Neural progenitor cell (in vitro differentiated cells): ENCODE results near the gene ANXA10. TPM values are rescaled to one million over a fixed set of nuclear protein-coding genes. Genes with fewer than 3 reads are reported as not detected.
A peak's percentile ranks its signal among the peaks of the same experiment; 100 is the strongest.

Experiments used
- DNase-seq: peaks from one replicate; pipeline ENCODE4 v3.0.0-alpha.2; 2016; ENCODE audit warnings: low spot score
- H2AFZ ChIP-seq: fragments of 200-600 bp; sonication (generic); replicated peaks from 2 replicates; pipeline ENCODE4 v1.6.1; 2016; ENCODE audit warnings: antibody characterized with exemption
- H3F3A ChIP-seq: fragments of 200-600 bp; sonication (generic); 2 replicates; pipeline ENCODE4 v1.6.1; 2016; ENCODE audit warnings: antibody characterized with exemption, low read depth
- H3K27ac ChIP-seq: fragments of 200-600 bp; sonication (generic); 2 replicates; pipeline ENCODE4 v1.5.1; 2016; ENCODE audit warnings: mild to moderate bottlenecking
- H3K27me3 ChIP-seq: fragments of 200-600 bp; sonication (generic); 2 replicates; pipeline ENCODE4 v1.6.1; 2016; ENCODE audit warnings: mild to moderate bottlenecking, moderate library complexity
- H3K36me3 ChIP-seq: fragments of 200-600 bp; sonication (generic); 2 replicates; pipeline ENCODE4 v1.5.1; 2016
- H3K4me1 ChIP-seq: fragments of 200-600 bp; sonication (generic); 2 replicates; pipeline ENCODE4 v1.6.1; 2016; ENCODE audit warnings: mixed run types
- H3K4me2 ChIP-seq: fragments of 200-600 bp; sonication (generic); 2 replicates; pipeline ENCODE4 v1.6.1; 2016
- H3K4me3 ChIP-seq: fragments of 200-600 bp; sonication (generic); 2 replicates; pipeline ENCODE4 v1.5.1; 2016
- H3K79me2 ChIP-seq: fragments of 200-600 bp; sonication (generic); 2 replicates; pipeline ENCODE4 v1.6.1; 2016; ENCODE audit warnings: low read depth
- H3K9ac ChIP-seq: fragments of 200-600 bp; sonication (generic); 2 replicates; pipeline ENCODE4 v1.6.1; 2016
- H3K9me3 ChIP-seq: fragments of 200-600 bp; sonication (generic); 2 replicates; pipeline ENCODE4 v1.5.1; 2016; ENCODE audit warnings: low read depth
- H4K20me1 ChIP-seq: fragments of 200-600 bp; sonication (generic); 2 replicates; pipeline ENCODE4 v1.6.1; 2016; ENCODE audit warnings: low read depth
- H3K27ac Mint-ChIP-seq: 3 replicates; pipeline ENCODE4 v1.8.0; 2021; ENCODE audit warnings: mixed read lengths
- H3K27me3 Mint-ChIP-seq: 2 replicates; pipeline ENCODE4 v1.8.0; 2022; ENCODE audit warnings: low read depth, mild to moderate bottlenecking, inconsistent platforms, moderate library complexity, mixed read lengths; ENCODE audit not compliant: insufficient read depth
- H3K36me3 Mint-ChIP-seq: 3 replicates; pipeline ENCODE4 v1.8.0; 2021; ENCODE audit warnings: mixed read lengths
- H3K4me1 Mint-ChIP-seq: 3 replicates; pipeline ENCODE4 v1.8.0; 2021; ENCODE audit warnings: mixed read lengths
- H3K4me3 Mint-ChIP-seq: 3 replicates; pipeline ENCODE4 v1.8.0; 2021; ENCODE audit warnings: mild to moderate bottlenecking, moderate library complexity, mixed read lengths
- H3K9me3 Mint-ChIP-seq: 3 replicates; pipeline ENCODE4 v1.8.0; 2020; ENCODE audit warnings: mixed read lengths
- CTCF ChIP-seq: fragments of 200-600 bp; sonication (generic); IDR thresholded peaks from 2 replicates; pipeline ENCODE4 v1.5.1; 2017; ENCODE audit warnings: antibody characterized with exemption, mild to moderate bottlenecking
- EZH2 ChIP-seq: fragments of 200-600 bp; sonication (generic); IDR thresholded peaks from 2 replicates; pipeline ENCODE4 v1.6.1; 2017; ENCODE audit warnings: antibody characterized with exemption, mild to moderate bottlenecking, moderate library complexity
- EZH2phosphoT487 ChIP-seq: fragments of 200-600 bp; sonication (generic); IDR thresholded peaks from 2 replicates; pipeline ENCODE4 v1.6.1; 2017; ENCODE audit warnings: antibody characterized with exemption
- total RNA-seq: library from RNA; depleted of rRNA; stranded (reverse); fragments of >200 nt; gene quantifications from 2 replicates; pipeline ENCODE4 v1.2.3, GENCODE V29; 2015; ENCODE audit warnings: low replicate concordance

Gene ANXA10
- total RNA-seq, 1 donor from 2014 or later, result not detected

GRCh38 chr4:168129046-168129772 is 36.9 kb downstream of the ANXA10 start:
- no peaks in the 10 kb centered on the region for H3K27me3 ChIP-seq
- H2AFZ ChIP-seq, result no peak overlapping the region
- no peaks in the 10 kb centered on the region for H3F3A ChIP-seq
- H3K4me1 ChIP-seq, result peaks cover 17% of the 10 kb centered on the region
- peak; percentile 25 for DNase-seq
- no peaks in the 10 kb centered on the region for H3K9me3 ChIP-seq
- H3K9ac ChIP-seq, result no peak overlapping the region
- no peaks in the 10 kb centered on the region for H3K36me3 ChIP-seq
- Mint-ChIP-seq H3K9me3 (no peaks in the 10 kb centered on the region), H3K27me3 (no peaks in the 10 kb centered on the region), H3K36me3 (no peaks in the 10 kb centered on the region), H3K27ac (no peak overlapping the region), H3K4me1 (peaks cover 22% of the 10 kb centered on the region), H3K4me3 (no peak overlapping the region)
- TF ChIP-seq CTCF, result no peak
- no peak for TF ChIP-seq EZH2
- TF ChIP-seq EZH2phosphoT487, result no peak
- H3K79me2 ChIP-seq, result no peaks in the 10 kb centered on the region
- no peak overlapping the region for H3K4me3 ChIP-seq
- H3K4me2 ChIP-seq, result no peak overlapping the region
- H3K27ac ChIP-seq, result no peak overlapping the region
- H4K20me1 ChIP-seq, result no peaks in the 10 kb centered on the region

GRCh38 chr4:168129802-168130201 is 37.5 kb downstream of the ANXA10 start:
- no peaks in the 10 kb centered on the region for H3K27me3 ChIP-seq
- H4K20me1 ChIP-seq, result no peaks in the 10 kb centered on the region
- no peaks in the 10 kb centered on the region for H3K79me2 ChIP-seq
- H3K27ac ChIP-seq, result no peak overlapping the region
- Mint-ChIP-seq H3K4me1 (peaks cover 22% of the 10 kb centered on the region), H3K27me3 (no peaks in the 10 kb centered on the region), H3K36me3 (no peaks in the 10 kb centered on the region), H3K9me3 (no peaks in the 10 kb centered on the region), H3K27ac (no peak overlapping the region), H3K4me3 (no peak overlapping the region)
- no peak overlapping the region for H3K4me3 ChIP-seq
- DNase-seq, result no peak
- H2AFZ ChIP-seq, result no peak overlapping the region
- H3K9ac ChIP-seq, result no peak overlapping the region
- H3K36me3 ChIP-seq, result no peaks in the 10 kb centered on the region
- no peaks in the 10 kb centered on the region for H3K9me3 ChIP-seq
- no peak for TF ChIP-seq CTCF
- peaks cover 17% of the 10 kb centered on the region for H3K4me1 ChIP-seq
- no peaks in the 10 kb centered on the region for H3F3A ChIP-seq
- H3K4me2 ChIP-seq, result no peak overlapping the region

GRCh38 chr4:168131196-168131595 is 38.9 kb downstream of the ANXA10 start:
- H4K20me1 ChIP-seq, result no peaks in the 10 kb centered on the region
- no peaks in the 10 kb centered on the region for H3K36me3 Mint-ChIP-seq
- peaks cover 3% of the 10 kb centered on the region for H3K27me3 Mint-ChIP-seq
- no peak overlapping the region for H3K27ac ChIP-seq
- H3K4me3 ChIP-seq, result no peak overlapping the region
- TF ChIP-seq CTCF, result no peak
- no peak for TF ChIP-seq EZH2phosphoT487
- no peak for TF ChIP-seq EZH2
- H3K27me3 ChIP-seq, result no peaks in the 10 kb centered on the region
- no peak overlapping the region for H3K4me3 Mint-ChIP-seq
- H3K79me2 ChIP-seq, result no peaks in the 10 kb centered on the region
- H3K9ac ChIP-seq, result no peak overlapping the region
- DNase-seq, result no peak
- H3F3A ChIP-seq, result no peaks in the 10 kb centered on the region
- peaks cover 11% of the 10 kb centered on the region for H3K4me1 ChIP-seq
- H3K4me2 ChIP-seq, result no peak overlapping the region
- peaks cover 22% of the 10 kb centered on the region for H3K4me1 Mint-ChIP-seq
- no peak overlapping the region for H3K27ac Mint-ChIP-seq
- H2AFZ ChIP-seq, result no peak overlapping the region
- H3K9me3 Mint-ChIP-seq, result peaks cover 2% of the 10 kb centered on the region
- no peaks in the 10 kb centered on the region for H3K36me3 ChIP-seq
- no peaks in the 10 kb centered on the region for H3K9me3 ChIP-seq
